HepG2 (cell line): ENCODE data around the gene CCL16. TPM values are rescaled to one million over a fixed set of nuclear protein-coding genes. Genes with fewer than 3 reads are reported as not detected.

Source experiments
- ATAC-seq: fragments of 200-7000 bp; cut with Tn5 transposase; 3 replicates; pipeline ENCODE4 v1.9.1; 2020; ENCODE audit warnings: mild to moderate bottlenecking, moderate library complexity
- BruUV-seq: library from RNA; stranded (reverse); fragments of 400-500 nt; replicated peaks from 2 replicates; lab custom pipeline; 2021; lab: Mats Ljungman, UMichigan
- CTCF ChIA-PET: fragments of 300-600 bp; formaldehyde crosslinking; extraction: SDS; loops from one replicate; lab custom pipeline; 2021; ENCODE audit warnings: low total read pairs, inconsistent platforms, low intra/inter-chr PET ratio; lab: Yijun Ruan, JAX
- POLR2A ChIA-PET: fragments of 350-600 bp; sonication (Branson Sonifier 250); formaldehyde crosslinking; loops from one replicate; lab custom pipeline; 2020; ENCODE audit warnings: antibody characterized with exemption, inconsistent platforms; lab: Yijun Ruan, JAX
- DNase-seq: peaks from one replicate; pipeline ENCODE4 v3.0.0-alpha.2; 2015; ENCODE audit warnings: low spot score
- FAIRE-seq: peaks from 3 replicates; lab custom pipeline; 2011; peaks lifted over from hg19 to GRCh38; lab: Jason Lieb, UNC
- H2AFZ ChIP-seq: one replicate; pipeline ENCODE4 v1.6.1; 2011; ENCODE audit warnings: low read length, inconsistent platforms
- H3K27ac ChIP-seq: fragments of 300-600 bp; 3 replicates; pipeline ENCODE4 v1.8.0; 2011; ENCODE audit warnings: mixed run types, mild to moderate bottlenecking, mixed read lengths, low read length, inconsistent platforms; ENCODE audit not compliant: insufficient read depth; ENCODE audit errors: extremely low read length
- H3K27me3 ChIP-seq, 2 experiments: fragments of 200-600 bp in 1 of 2; 2 replicates in 1 of 2; 3 replicates in 1 of 2; pipeline versions ENCODE4 v1.6.0 to v1.8.0; 2011; ENCODE audit warnings: low read length in 2 of 2, mild to moderate bottlenecking in 2 of 2, moderate library complexity in 2 of 2, inconsistent platforms in 1 of 2; ENCODE audit not compliant: insufficient read depth in 2 of 2, control insufficient read depth in 1 of 2
- H3K36me3 ChIP-seq, 2 experiments: fragments of 200-600 bp in 1 of 2; replicated peaks in 1 of 2; 2 replicates in 1 of 2; 3 replicates in 1 of 2; pipeline versions ENCODE4 v1.5.1 to v1.8.0; 2011; ENCODE audit warnings: low read length in 2 of 2, inconsistent platforms in 1 of 2; ENCODE audit not compliant: insufficient read depth in 2 of 2, control insufficient read depth in 1 of 2
- H3K4me1 ChIP-seq: 2 replicates; pipeline ENCODE4 v1.5.1; 2012; ENCODE audit warnings: low read length, inconsistent platforms; ENCODE audit not compliant: insufficient read depth
- H3K4me2 ChIP-seq: 2 replicates; pipeline ENCODE4 v1.6.0; 2011; ENCODE audit warnings: low read depth, low read length, inconsistent platforms
- H3K4me3 ChIP-seq, 3 experiments: fragments of 200-600 bp in 1 of 3; sonication (generic), shearing (Covaris generic) in 1 of 3; replicated peaks in 1 of 3; 2 replicates each; pipeline ENCODE4 v1.5.1; 2011 to 2016; ENCODE audit warnings: low read length in 3 of 3, inconsistent platforms in 2 of 3, low read depth in 2 of 3, mild to moderate bottlenecking in 2 of 3, control low read depth in 1 of 3, mixed read lengths in 1 of 3; ENCODE audit not compliant: insufficient read depth in 1 of 3
- H3K79me2 ChIP-seq: one replicate; pipeline ENCODE4 v1.6.1; 2011; ENCODE audit warnings: low read length, inconsistent platforms; ENCODE audit not compliant: insufficient read depth
- H3K9ac ChIP-seq: 2 replicates; pipeline ENCODE4 v1.6.0; 2011; ENCODE audit warnings: mild to moderate bottlenecking, low read depth, low read length, inconsistent platforms; ENCODE audit not compliant: insufficient read depth
- H3K9me3 ChIP-seq: 2 replicates; pipeline ENCODE4 v1.5.1; 2012; ENCODE audit warnings: mild to moderate bottlenecking, low read length
- H4K20me1 ChIP-seq: 2 replicates; pipeline ENCODE4 v1.6.0; 2011; ENCODE audit warnings: inconsistent platforms, mild to moderate bottlenecking, low read length, moderate library complexity; ENCODE audit not compliant: insufficient read depth
- ASH2L ChIP-seq: fragments of 300-600, 200-600 bp; sonication (generic); IDR thresholded peaks from 2 replicates; pipeline ENCODE4 v1.7.0; 2017; ENCODE audit warnings: low read depth, mild to moderate bottlenecking, moderate library complexity, mixed read lengths, low read length; ENCODE audit not compliant: insufficient read length
- ATF2 ChIP-seq: sonication (generic); formaldehyde crosslinking; IDR thresholded peaks from 2 replicates; pipeline ENCODE4 v1.4.0; 2020; ENCODE audit warnings: missing genetic modification reagents
- NFE2 ChIP-seq: sonication (generic); formaldehyde crosslinking; IDR thresholded peaks from 2 replicates; pipeline ENCODE4 v1.4.0; 2020; ENCODE audit warnings: missing genetic modification reagents
- NRL ChIP-seq: sonication (generic); formaldehyde crosslinking; IDR thresholded peaks from 2 replicates; pipeline ENCODE4 v1.5.0; 2020; ENCODE audit warnings: missing genetic modification reagents, mild to moderate bottlenecking, moderate library complexity, borderline replicate concordance
- SRF ChIP-seq: IDR thresholded peaks from 2 replicates; pipeline ENCODE4 v1.6.1; 2011; ENCODE audit warnings: mild to moderate bottlenecking, low read depth, low read length, moderate library complexity
- TCF7L2 ChIP-seq: IDR thresholded peaks from 2 replicates; pipeline ENCODE4 v1.6.1; 2011; ENCODE audit warnings: mild to moderate bottlenecking, low read depth, low read length, moderate library complexity
- ZFP1 ChIP-seq: IDR thresholded peaks from 2 replicates; pipeline ENCODE4 v1.6.1; 2016
- ZNF224 ChIP-seq: sonication (generic); formaldehyde crosslinking; IDR thresholded peaks from 2 replicates; pipeline ENCODE4 v1.5.0; 2020; ENCODE audit warnings: mild to moderate bottlenecking, missing genetic modification reagents
- ZNF253 ChIP-seq: sonication (generic); formaldehyde crosslinking; IDR thresholded peaks from 2 replicates; pipeline ENCODE4 v1.8.0; 2022; ENCODE audit warnings: mild to moderate bottlenecking, missing genetic modification reagents, borderline replicate concordance
- ZNF724P ChIP-seq: sonication (generic); formaldehyde crosslinking; IDR thresholded peaks from 2 replicates; pipeline ENCODE4 v1.8.0; 2022; ENCODE audit warnings: missing genetic modification reagents, borderline replicate concordance
- ZNF737 ChIP-seq: sonication (generic); formaldehyde crosslinking; IDR thresholded peaks from 2 replicates; pipeline ENCODE4 v1.5.0; 2020; ENCODE audit warnings: missing genetic modification reagents, mild to moderate bottlenecking, borderline replicate concordance
- WGBS: methylation state at CpG from one replicate; pipeline ENCODE4 v1.1.6; 2017; ENCODE audit warnings: low lambda C conversion rate; 5-methylcytosine and 5-hydroxymethylcytosine counted together
- in situ Hi-C: cut with HindIII; loops from 2 replicates; pipeline ENCODE4 v1.10.0; 2017; ENCODE audit warnings: low pct_unique_long_range_greater_than_20kb; ENCODE audit not compliant: extremely low pct_ligation_motif_present
- intact Hi-C: fragments of 100-400 bp; cut with micrococcal nuclease; formaldehyde crosslinking; loops from one replicate; pipeline ENCODE4 v1.10.0; 2022; ENCODE audit not compliant: unreplicated experiment
- polyA plus RNA-seq, 8 experiments: library from polyadenylated mRNA; depleted of rRNA in 3 of 8; stranded (reverse) in 7 of 8; unstranded in 1 of 8; fragments of >200 nt; fragmentation: Illumina TruSeq in 4 of 8; extraction: Trizol in 4 of 8; gene quantifications; 2 replicates each; pipeline versions ENCODE4 v1.2.1 to v1.2.3, GENCODE V29; 2011 to 2016; ENCODE audit warnings: low read depth in 4 of 8, missing spikeins in 1 of 8, mixed read lengths in 1 of 8; ENCODE audit not compliant: insufficient read depth in 1 of 8
- total RNA-seq, 5 experiments: library from RNA; depleted of rRNA; stranded (reverse); fragments of >200 nt; fragmentation: Illumina TruSeq; extraction: Trizol; gene quantifications; 2 replicates each; pipeline ENCODE4 v1.2.3, GENCODE V29; 2016; ENCODE audit warnings: low read depth in 1 of 5
- TF ChIP-seq, protein P1 (sequence below): sonication (generic); formaldehyde crosslinking; conservative IDR thresholded peaks from 2 replicates; pipeline ENCODE4 v1.4.0; 2020; ENCODE audit warnings: missing genetic modification reagents
- TF ChIP-seq, protein P2 (sequence below): IDR thresholded peaks from 2 replicates; pipeline ENCODE4 v1.6.1; 2012; ENCODE audit warnings: inconsistent platforms

The CCL16 gene
- total and polyA plus RNA-seq, 2 of the 13 experiments (the other 11 are each of a cell fraction or from before 2014, with no cell fraction given) = 2.0 to 14.7 TPM

- Histone ChIP-seq H3K9me3 (no peaks in the 10 kb centered on the region), H3K9ac (no peak overlapping the region), H3K4me3 (no peak overlapping the region), H2AFZ (no peak overlapping the region), H4K20me1 (no peaks in the 10 kb centered on the region), H3K4me2 (no peak overlapping the region), H3K79me2 (no peaks in the 10 kb centered on the region), H3K36me3 (no peaks in the 10 kb centered on the region), H3K27ac (no peak overlapping the region), H3K27me3 (peaks cover 0 to 6% of the 10 kb centered on the region in 2 experiments; a peak in 1 of 5 replicates), H3K4me1 (no peaks in the 10 kb centered on the region)
- in situ Hi-C loops (no loop called here), intact Hi-C loops (no loop called here)
- no peak for ATAC-seq
- POLR2A ChIA-PET = no interaction called here
- BruUV-seq = no TSS peak
- no peak for DNase-seq
- 44% methylated on average over 5 of the region's 6 CpGs for WGBS
- CTCF ChIA-PET = no interaction called here
- FAIRE-seq = no peak
- TF ChIP-seq ASH2L (no peak), TCF7L2 (no peak), ZFP1 (CRISPR knock-in tag) (no peak)
Measured at GRCh38 chr17:35931794-35932425, 49.4 kb downstream of the CCL16 start.

DNA sequence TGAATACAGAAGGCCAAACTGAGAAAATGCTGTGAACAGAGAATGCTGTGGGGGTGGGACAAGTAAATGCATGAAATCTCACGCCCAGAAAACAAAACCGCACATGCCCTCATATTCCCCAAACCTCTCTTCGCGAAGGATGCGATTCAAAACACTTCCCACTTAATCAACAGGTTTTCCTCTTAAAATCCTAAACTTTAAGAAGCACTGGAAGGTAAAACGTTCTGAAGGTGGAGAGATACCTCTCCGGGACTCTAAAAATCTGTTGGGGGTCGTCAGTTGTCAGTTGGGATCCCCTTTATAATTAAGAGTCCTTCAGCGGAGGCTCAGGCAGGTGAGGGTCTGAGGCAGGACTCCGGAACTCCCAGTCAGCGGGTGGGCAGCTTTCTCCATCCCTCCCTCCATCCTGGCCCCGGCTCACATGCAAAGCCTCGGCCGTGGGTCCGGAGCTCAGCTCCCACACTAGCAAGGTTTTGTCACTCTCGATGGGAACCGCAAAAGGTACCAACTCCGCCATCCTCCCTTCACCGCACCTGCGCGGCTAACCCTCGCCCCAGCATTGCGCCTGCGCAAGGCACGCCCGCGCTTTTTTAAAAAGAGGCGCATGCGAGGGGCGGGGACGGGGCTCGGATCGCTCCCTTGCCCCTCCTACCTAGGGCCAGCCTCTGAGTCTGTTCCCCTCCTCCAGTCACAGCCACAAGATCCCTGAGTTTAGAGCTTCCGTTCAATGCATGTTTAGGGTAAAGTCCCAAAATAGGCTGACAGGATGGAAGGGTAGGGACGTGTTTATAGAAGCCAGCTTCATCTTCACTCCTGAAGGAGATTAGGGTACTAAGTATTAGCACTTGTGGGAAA is 50.9 kb downstream of the CCL16 start, which contains the start of gene RDM1:
TSS of gene RDM1 (minus strand) at position 563 of the 855 bp plus-strand sequence. CDS start at position 517, 46 bp downstream.
- no peak for DNase-seq
- H3K79me2 ChIP-seq = no peaks in the 10 kb centered on the region
- in situ Hi-C loops = no loop called here
- intact Hi-C loops = no loop called here
- H3K27ac ChIP-seq = no peak within 1 kb of the TSS
- H3K36me3 ChIP-seq = no peaks in the 10 kb centered on the region
- H3K4me1 ChIP-seq = no peaks in the 10 kb centered on the region
- H3K9me3 ChIP-seq = no peaks in the 10 kb centered on the region
- no peaks in the 10 kb centered on the region for H4K20me1 ChIP-seq
- ChIA-PET CTCF (no interaction called here), POLR2A (no interaction called here)
- peaks cover 0 to 6% of the 10 kb centered on the region in 2 experiments; a peak in 1 of 5 replicates for H3K27me3 ChIP-seq
- H2AFZ ChIP-seq = no peak within 1 kb of the TSS
- ATAC-seq = peak; percentile 65
- FAIRE-seq = no peak
- H3K4me3 ChIP-seq = peak within 1 kb of the TSS in 2 of 3 experiments; percentile 37 to 49; a peak in 3 of 6 replicates
- H3K4me2 ChIP-seq = peak within 1 kb of the TSS; percentile 34; the same call in 1 of the 2 replicates
- H3K9ac ChIP-seq = no peak within 1 kb of the TSS
- BruUV-seq = no TSS peak
- WGBS = 15% methylated on average over 17 of the region's 35 CpGs
- TF ChIP-seq ZNF737 (CRISPR knock-in tag) (no peak), NRL (CRISPR knock-in tag) (0 out of 2 replicates have a peak, but pooled peaks have one; percentile 36), ZNF253 (CRISPR knock-in tag) (no peak), ZNF724P (CRISPR knock-in tag) (no peak), NFE2 (no peak), ZNF224 (CRISPR knock-in tag) (no peak), ATF2 (no peak), SRF (no peak)
- TF ChIP-seq, protein P1, sequence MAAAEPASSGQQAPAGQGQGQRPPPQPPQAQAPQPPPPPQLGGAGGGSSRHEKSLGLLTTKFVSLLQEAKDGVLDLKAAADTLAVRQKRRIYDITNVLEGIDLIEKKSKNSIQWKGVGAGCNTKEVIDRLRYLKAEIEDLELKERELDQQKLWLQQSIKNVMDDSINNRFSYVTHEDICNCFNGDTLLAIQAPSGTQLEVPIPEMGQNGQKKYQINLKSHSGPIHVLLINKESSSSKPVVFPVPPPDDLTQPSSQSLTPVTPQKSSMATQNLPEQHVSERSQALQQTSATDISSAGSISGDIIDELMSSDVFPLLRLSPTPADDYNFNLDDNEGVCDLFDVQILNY (CRISPR knock-in tag) = peak; percentile 79; the same call in 1 of the 2 replicates
- TF ChIP-seq, protein P2, sequence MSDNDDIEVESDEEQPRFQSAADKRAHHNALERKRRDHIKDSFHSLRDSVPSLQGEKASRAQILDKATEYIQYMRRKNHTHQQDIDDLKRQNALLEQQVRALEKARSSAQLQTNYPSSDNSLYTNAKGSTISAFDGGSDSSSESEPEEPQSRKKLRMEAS = peak; percentile 60
